ENCODE measurements around the gene GALNT18.

DNA sequence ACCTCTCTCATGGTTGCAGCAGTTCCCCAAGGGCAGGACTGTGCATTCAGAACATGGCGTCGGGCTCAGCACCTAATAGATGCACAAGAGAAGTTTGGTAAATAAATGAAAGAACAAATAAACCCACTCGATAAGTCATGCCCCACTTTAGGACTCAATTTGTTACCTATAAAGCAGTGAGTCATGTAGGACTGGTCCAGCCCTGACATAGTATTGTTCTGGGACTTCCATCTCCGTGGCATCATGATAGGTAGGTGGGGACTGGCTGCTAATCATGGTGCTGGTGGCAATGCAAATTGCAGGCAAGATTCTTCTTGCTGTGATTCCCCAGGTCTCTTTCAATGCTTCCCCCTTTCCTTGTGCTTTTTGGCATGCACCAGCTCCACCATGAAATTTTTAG is 150.6 kb downstream of the GALNT18 start:
- TF ChIP-seq SMC3 (IDR thresholded peaks at IDR 0.05; ENCODE audit: low read depth, low read length) = no peak
- TF ChIP-seq, protein P1, sequence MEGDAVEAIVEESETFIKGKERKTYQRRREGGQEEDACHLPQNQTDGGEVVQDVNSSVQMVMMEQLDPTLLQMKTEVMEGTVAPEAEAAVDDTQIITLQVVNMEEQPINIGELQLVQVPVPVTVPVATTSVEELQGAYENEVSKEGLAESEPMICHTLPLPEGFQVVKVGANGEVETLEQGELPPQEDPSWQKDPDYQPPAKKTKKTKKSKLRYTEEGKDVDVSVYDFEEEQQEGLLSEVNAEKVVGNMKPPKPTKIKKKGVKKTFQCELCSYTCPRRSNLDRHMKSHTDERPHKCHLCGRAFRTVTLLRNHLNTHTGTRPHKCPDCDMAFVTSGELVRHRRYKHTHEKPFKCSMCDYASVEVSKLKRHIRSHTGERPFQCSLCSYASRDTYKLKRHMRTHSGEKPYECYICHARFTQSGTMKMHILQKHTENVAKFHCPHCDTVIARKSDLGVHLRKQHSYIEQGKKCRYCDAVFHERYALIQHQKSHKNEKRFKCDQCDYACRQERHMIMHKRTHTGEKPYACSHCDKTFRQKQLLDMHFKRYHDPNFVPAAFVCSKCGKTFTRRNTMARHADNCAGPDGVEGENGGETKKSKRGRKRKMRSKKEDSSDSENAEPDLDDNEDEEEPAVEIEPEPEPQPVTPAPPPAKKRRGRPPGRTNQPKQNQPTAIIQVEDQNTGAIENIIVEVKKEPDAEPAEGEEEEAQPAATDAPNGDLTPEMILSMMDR (conservative IDR thresholded peaks at IDR 0.05; ENCODE audit: low read depth, low read length) = no peak
- TF ChIP-seq RCOR1 (IDR thresholded peaks at IDR 0.05; ENCODE audit: insufficient replicate concordance, low read length) = no peak
- no peak for TF ChIP-seq NFE2L2 (IDR thresholded peaks at IDR 0.05; ENCODE audit: low read depth, low read length)
- no peak for TF ChIP-seq BHLHE40 (IDR thresholded peaks at IDR 0.05; ENCODE audit: low read depth, low read length)
- TF ChIP-seq POLR2A (IDR thresholded peaks at IDR 0.05; ENCODE audit: low read depth, low read length) = no peak
- TF ChIP-seq RAD21 (IDR thresholded peaks at IDR 0.05; ENCODE audit: low read length) = no peak
- no peak for TF ChIP-seq CEBPB (IDR thresholded peaks at IDR 0.05; ENCODE audit: low read depth, low read length)
- TF ChIP-seq, protein P2, sequence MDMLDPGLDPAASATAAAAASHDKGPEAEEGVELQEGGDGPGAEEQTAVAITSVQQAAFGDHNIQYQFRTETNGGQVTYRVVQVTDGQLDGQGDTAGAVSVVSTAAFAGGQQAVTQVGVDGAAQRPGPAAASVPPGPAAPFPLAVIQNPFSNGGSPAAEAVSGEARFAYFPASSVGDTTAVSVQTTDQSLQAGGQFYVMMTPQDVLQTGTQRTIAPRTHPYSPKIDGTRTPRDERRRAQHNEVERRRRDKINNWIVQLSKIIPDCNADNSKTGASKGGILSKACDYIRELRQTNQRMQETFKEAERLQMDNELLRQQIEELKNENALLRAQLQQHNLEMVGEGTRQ (IDR thresholded peaks at IDR 0.05; ENCODE audit: low read depth, low read length) = no peak
- no peak for TF ChIP-seq MAZ (IDR thresholded peaks at IDR 0.05; ENCODE audit: borderline replicate concordance, low read depth, low read length)
- no peak for TF ChIP-seq CHD1 (IDR thresholded peaks at IDR 0.05; ENCODE audit: low read depth, low read length)
- TF ChIP-seq MAFK (IDR thresholded peaks at IDR 0.05; ENCODE audit: low read depth, low read length) = no peak

All from IMR-90 (cell line).